NT2/D1 (cell line): ENCODE measurements around the gene MYO1D.

Experiments
- DNase-seq: peaks from one replicate; pipeline ENCODE4 v3.0.0-alpha.2; 2011; ENCODE audit warnings: low read depth, low spot score
- H3K27me3 ChIP-seq: 2 replicates; pipeline ENCODE4 v1.6.0; 2011; ENCODE audit warnings: mild to moderate bottlenecking; ENCODE audit not compliant: insufficient read length, insufficient read depth
- H3K36me3 ChIP-seq: 2 replicates; pipeline ENCODE4 v1.6.1; 2011; ENCODE audit warnings: mild to moderate bottlenecking, low read length, mixed read lengths; ENCODE audit not compliant: insufficient read depth, insufficient read length
- H3K4me1 ChIP-seq: 2 replicates; pipeline ENCODE4 v1.5.1; 2011; ENCODE audit not compliant: insufficient read depth, insufficient read length
- H3K4me3 ChIP-seq: 2 replicates; pipeline ENCODE4 v1.5.1; 2011; ENCODE audit warnings: low read depth; ENCODE audit not compliant: insufficient read length
- H3K9ac ChIP-seq: 2 replicates; pipeline ENCODE4 v1.6.0; 2011; ENCODE audit warnings: low read depth; ENCODE audit not compliant: insufficient read length
- H3K9me3 ChIP-seq: 2 replicates; pipeline ENCODE4 v1.5.1; 2011; ENCODE audit warnings: mild to moderate bottlenecking, low read length; ENCODE audit not compliant: insufficient read depth
- SUZ12 ChIP-seq: IDR thresholded peaks from 2 replicates; pipeline ENCODE4 v1.6.1; 2011; ENCODE audit not compliant: insufficient read length, insufficient read depth; ENCODE audit errors: extremely low read depth
- YY1 ChIP-seq: IDR thresholded peaks from 2 replicates; pipeline ENCODE4 v1.6.1; 2011; ENCODE audit not compliant: insufficient read length, insufficient read depth
- ZNF274 ChIP-seq: IDR thresholded peaks from 2 replicates; pipeline ENCODE4 v1.6.1; 2011; ENCODE audit warnings: mild to moderate bottlenecking, low read depth, low read length

Gene MYO1D

GRCh38 chr17:32907583-32907982, 30.7 kb upstream of the MYO1D start:
- no peak for DNase-seq
- H3K4me1 ChIP-seq = no peaks in the 10 kb centered on the region
- TF ChIP-seq SUZ12 (no peak), YY1 (no peak), ZNF274 (no peak)
- no peaks in the 10 kb centered on the region for H3K36me3 ChIP-seq
- H3K27me3 ChIP-seq = no peaks in the 10 kb centered on the region
- no peaks in the 10 kb centered on the region for H3K9me3 ChIP-seq
- H3K4me3 ChIP-seq = no peak overlapping the region
- no peak overlapping the region for H3K9ac ChIP-seq

- TF ChIP-seq SUZ12 (no peak), YY1 (no peak), ZNF274 (no peak)
- no peak for DNase-seq
- H3K36me3 ChIP-seq = no peaks in the 10 kb centered on the region
Measured at GRCh38 chr17:32904891-32905290, 28.0 kb upstream of the MYO1D start.

GRCh38 chr17:32903774-32904673, 27.1 kb upstream of the MYO1D start:
- H3K36me3 ChIP-seq = no peaks in the 10 kb centered on the region
- H3K4me1 ChIP-seq = no peaks in the 10 kb centered on the region
- DNase-seq = no peak
- TF ChIP-seq SUZ12 (no peak), YY1 (no peak), ZNF274 (no peak)
- H3K4me3 ChIP-seq = no peak overlapping the region
- no peak overlapping the region for H3K9ac ChIP-seq
- peaks cover 13% of the 10 kb centered on the region for H3K9me3 ChIP-seq
- H3K27me3 ChIP-seq = no peaks in the 10 kb centered on the region

More at GRCh38 chr17:32904891-32905290, 28.0 kb upstream of the MYO1D start:
- Histone ChIP-seq H3K9me3 (peaks cover 13% of the 10 kb centered on the region), H3K27me3 (no peaks in the 10 kb centered on the region), H3K4me1 (no peaks in the 10 kb centered on the region), H3K9ac (no peak overlapping the region), H3K4me3 (no peak overlapping the region)

- Histone ChIP-seq H3K36me3 (no peaks in the 10 kb centered on the region), H3K4me3 (no peak overlapping the region), H3K27me3 (no peaks in the 10 kb centered on the region), H3K9ac (no peak overlapping the region), H3K4me1 (no peaks in the 10 kb centered on the region), H3K9me3 (peaks cover 13% of the 10 kb centered on the region)
- DNase-seq = no peak
- TF ChIP-seq YY1 (no peak), SUZ12 (no peak), ZNF274 (no peak)
Measured at GRCh38 chr17:32901743-32902142, 24.8 kb upstream of the MYO1D start.

GRCh38 chr17:32899236-32900013, 22.5 kb upstream of the MYO1D start:
- H3K36me3 ChIP-seq = no peaks in the 10 kb centered on the region
- no peaks in the 10 kb centered on the region for H3K4me1 ChIP-seq
- H3K27me3 ChIP-seq = no peaks in the 10 kb centered on the region
- no peak overlapping the region for H3K9ac ChIP-seq
- no peak overlapping the region for H3K4me3 ChIP-seq
- TF ChIP-seq SUZ12 (no peak), YY1 (no peak), ZNF274 (no peak)
- H3K9me3 ChIP-seq = peaks cover 13% of the 10 kb centered on the region
- DNase-seq = no peak

- DNase-seq = no peak
- Histone ChIP-seq H3K27me3 (no peaks in the 10 kb centered on the region), H3K4me3 (no peak overlapping the region), H3K36me3 (no peaks in the 10 kb centered on the region), H3K4me1 (no peaks in the 10 kb centered on the region), H3K9me3 (peaks cover 6% of the 10 kb centered on the region), H3K9ac (no peak overlapping the region)
- TF ChIP-seq YY1 (no peak), ZNF274 (no peak), SUZ12 (no peak)
Measured at GRCh38 chr17:32896647-32897258, 19.8 kb upstream of the MYO1D start.
